Activated T-helper 1 cell treated with anti-CD3 and anti-CD28 coated beads, Interleukin-12 subunit alpha, Interleukin-12 subunit beta, Interleukin-2, Interleukin-4 antibody, amounts not matched to agents 30 ng/mL and 10 ng/mL and 1 ng/mL, durations not matched to agents 14 hours and 24 hours and 36 hours (primary cell): ENCODE measurements around the gene GATAD2B. TPM values are rescaled to one million over a fixed set of nuclear protein-coding genes. Genes with fewer than 3 reads are reported as not detected.
"Not testable (repeated sequence)": the region's sequence is repeated elsewhere in the genome, so short reads cannot be mapped to it uniquely, and the experiment has no call there.

ENCODE experiments used
- DNase-seq: peaks from one replicate; pipeline ENCODE4 v3.0.0; 2021; ENCODE audit warnings: low spot score
- H3K27ac Mint-ChIP-seq: one replicate; pipeline ENCODE4 v1.8.0; 2021; ENCODE audit warnings: mild to moderate bottlenecking, mixed read lengths
- H3K27me3 Mint-ChIP-seq: one replicate; pipeline ENCODE4 v1.8.0; 2022; ENCODE audit warnings: mild to moderate bottlenecking, moderate library complexity, mixed read lengths; ENCODE audit not compliant: insufficient read depth
- H3K36me3 Mint-ChIP-seq: one replicate; pipeline ENCODE4 v1.8.0; 2021; ENCODE audit warnings: low read depth, mixed read lengths
- H3K4me1 Mint-ChIP-seq: one replicate; pipeline ENCODE4 v1.8.0; 2021; ENCODE audit warnings: low read depth, mixed read lengths
- H3K4me3 Mint-ChIP-seq: one replicate; pipeline ENCODE4 v1.8.0; 2021; ENCODE audit warnings: mild to moderate bottlenecking, moderate library complexity, mixed read lengths
- H3K9me3 Mint-ChIP-seq: one replicate; pipeline ENCODE4 v1.8.0; 2021; ENCODE audit warnings: mixed read lengths
- intact Hi-C: fragments of 100-400 bp; cut with micrococcal nuclease; formaldehyde crosslinking; loops from one replicate; pipeline ENCODE4 v1.15.1; 2024
- total RNA-seq: library from RNA; stranded (reverse); gene quantifications from 2 replicates; pipeline ENCODE4 v1.2.3, GENCODE V29; 2022

The GATAD2B gene
- total RNA-seq, 1 donor from 2014 or later: 70.4 TPM

DNA sequence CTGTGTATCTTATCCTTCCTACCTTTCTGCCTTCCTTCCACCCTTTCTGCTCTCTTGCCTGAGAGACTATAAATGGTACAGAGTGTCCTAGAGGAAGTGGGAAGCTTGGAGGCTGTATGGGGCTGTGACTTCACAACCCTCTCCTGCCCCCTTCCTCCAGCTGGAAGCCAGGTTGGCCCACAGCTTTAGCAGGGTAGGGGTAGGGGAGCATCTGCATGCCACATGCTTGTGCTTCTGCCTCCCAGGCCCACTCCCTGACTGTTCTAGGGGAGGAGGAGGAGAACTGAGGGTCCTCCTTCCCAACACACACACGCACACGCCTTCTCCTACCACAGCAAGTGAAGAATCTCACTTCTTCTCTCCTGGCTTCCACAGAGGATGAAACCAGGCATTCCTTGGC, 151.5 kb downstream of the GATAD2B start:
- intact Hi-C loops: no loop called here
- peaks cover 19% of the 10 kb centered on the region for H3K4me1 Mint-ChIP-seq
- H3K9me3 Mint-ChIP-seq: no peaks in the 10 kb centered on the region
- DNase-seq: no peak
- H3K27me3 Mint-ChIP-seq: no peaks in the 10 kb centered on the region
- H3K27ac Mint-ChIP-seq: no peak overlapping the region
- H3K4me3 Mint-ChIP-seq: no peak overlapping the region
- peaks cover 42% of the 10 kb centered on the region for H3K36me3 Mint-ChIP-seq

DNA sequence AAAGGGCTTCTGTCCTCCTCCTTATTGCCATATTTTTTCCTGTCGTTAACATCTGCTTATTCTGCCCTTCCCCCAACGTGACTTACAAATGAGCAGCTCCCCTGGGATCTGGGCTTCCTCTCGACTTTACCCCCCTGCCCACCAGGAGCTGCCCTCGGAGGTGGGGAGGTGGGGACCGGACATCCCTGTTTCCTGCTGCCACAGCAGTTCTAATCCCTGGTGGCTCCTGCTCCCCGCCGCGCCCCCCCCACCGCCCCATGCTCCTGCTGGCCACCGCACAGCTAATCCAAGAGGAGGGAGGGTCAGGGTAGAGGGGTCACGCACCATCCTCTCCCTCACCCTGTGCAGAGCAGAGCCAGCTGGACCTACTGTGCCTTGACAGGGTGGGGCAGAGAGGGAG, 152.0 kb downstream of the GATAD2B start:
- Mint-ChIP-seq H3K4me3 (no peak overlapping the region), H3K9me3 (no peaks in the 10 kb centered on the region), H3K27me3 (no peaks in the 10 kb centered on the region), H3K27ac (no peak overlapping the region), H3K36me3 (peaks cover 44% of the 10 kb centered on the region), H3K4me1 (peaks cover 19% of the 10 kb centered on the region)
- no peak for DNase-seq
- intact Hi-C loops: no loop called here

DNA sequence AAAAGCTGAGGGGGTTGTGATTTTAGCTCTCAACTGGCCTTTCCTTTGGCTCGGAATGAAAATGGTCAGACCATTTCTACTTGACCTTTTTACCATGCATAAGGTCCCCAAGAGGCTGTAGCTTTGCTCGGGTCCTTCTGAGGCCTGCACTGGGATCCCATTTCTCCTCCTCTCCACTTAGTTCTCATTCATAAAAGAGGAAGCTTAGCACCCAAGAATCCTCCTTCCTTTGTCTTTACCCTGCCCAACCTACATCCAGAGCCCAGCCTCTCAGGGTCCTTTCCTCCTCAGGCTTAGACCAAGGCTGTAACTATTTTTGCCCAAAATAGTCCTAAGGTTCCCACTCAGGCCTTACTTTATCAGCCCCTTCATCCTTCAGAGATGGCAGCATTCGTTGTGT, 153.6 kb downstream of the GATAD2B start:
- no peaks in the 10 kb centered on the region for H3K27me3 Mint-ChIP-seq
- no peaks in the 10 kb centered on the region for H3K9me3 Mint-ChIP-seq
- H3K4me3 Mint-ChIP-seq: no peak overlapping the region
- peaks cover 53% of the 10 kb centered on the region for H3K36me3 Mint-ChIP-seq
- DNase-seq: no peak
- intact Hi-C loops: no loop called here
- peaks cover 10% of the 10 kb centered on the region for H3K4me1 Mint-ChIP-seq
- H3K27ac Mint-ChIP-seq: no peak overlapping the region

DNA sequence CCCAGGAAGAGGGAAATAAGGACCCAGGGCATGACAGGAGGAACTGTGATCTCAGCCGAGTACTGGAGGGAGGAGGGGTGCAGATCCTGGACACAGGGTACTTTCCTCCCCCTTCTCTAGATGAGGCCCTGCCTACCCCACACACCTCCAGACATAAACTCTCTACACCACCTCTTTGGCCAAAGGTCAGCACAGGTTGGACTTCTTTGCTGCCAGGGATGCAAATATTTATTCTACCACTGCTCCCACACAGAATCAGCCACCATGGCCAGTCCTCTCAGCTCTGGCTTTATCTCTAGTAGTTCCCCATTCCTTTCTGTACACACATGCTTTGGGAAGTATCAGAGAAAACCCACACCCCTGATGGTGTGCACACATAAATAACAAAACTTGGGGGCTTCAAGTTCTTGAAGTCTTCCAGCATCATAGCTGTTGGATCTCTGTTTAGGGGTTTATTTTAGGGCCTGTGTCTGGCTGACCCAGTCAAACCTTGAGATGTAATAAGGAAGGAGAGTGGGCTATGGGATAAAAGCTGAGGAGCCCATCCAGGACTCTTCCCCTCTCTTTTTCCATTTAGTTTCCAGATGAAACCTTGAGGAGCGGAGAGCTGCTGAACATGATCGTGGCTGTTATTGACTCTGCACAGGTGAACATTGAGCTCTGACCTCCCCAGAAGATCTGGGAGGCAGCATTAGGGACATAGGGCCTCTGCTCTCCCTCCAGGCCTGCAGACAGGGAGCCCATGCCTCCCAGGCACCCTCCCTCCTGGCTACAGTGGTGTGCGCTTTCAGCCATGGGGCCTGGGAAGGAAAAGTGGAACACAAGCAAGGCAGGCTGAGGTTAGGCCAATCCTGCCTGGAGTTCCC, 154.2 kb downstream of the GATAD2B start:
- no peaks in the 10 kb centered on the region for H3K27me3 Mint-ChIP-seq
- H3K27ac Mint-ChIP-seq: no peak overlapping the region
- peaks cover 3% of the 10 kb centered on the region for H3K4me1 Mint-ChIP-seq
- peaks cover 53% of the 10 kb centered on the region for H3K36me3 Mint-ChIP-seq
- no peak for DNase-seq
- H3K9me3 Mint-ChIP-seq: no peaks in the 10 kb centered on the region
- H3K4me3 Mint-ChIP-seq: no peak overlapping the region
- intact Hi-C loops: no loop called here

DNA sequence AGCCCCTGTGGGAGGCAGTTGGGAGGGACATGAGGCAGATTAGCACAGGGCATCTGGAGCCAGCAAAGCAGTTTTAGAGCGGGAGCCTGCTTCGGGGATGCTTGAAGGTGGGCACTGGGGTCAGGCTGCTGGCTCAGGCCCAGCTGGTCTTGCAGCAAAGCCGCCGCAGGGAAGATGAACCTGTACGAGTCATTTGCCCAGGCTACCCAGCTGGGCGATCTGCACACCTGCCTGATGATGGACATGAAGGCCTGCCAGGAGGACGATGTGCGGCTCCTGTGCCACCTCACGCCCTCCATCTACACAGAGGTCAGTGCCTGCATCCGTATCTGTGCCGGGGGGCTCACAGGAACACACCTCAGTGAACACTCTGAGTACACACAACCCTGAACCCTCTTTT, 155.3 kb downstream of the GATAD2B start:
- Mint-ChIP-seq H3K27ac (no peak overlapping the region), H3K36me3 (peaks cover 52% of the 10 kb centered on the region), H3K4me3 (no peak overlapping the region), H3K9me3 (no peaks in the 10 kb centered on the region), H3K27me3 (no peaks in the 10 kb centered on the region), H3K4me1 (no peaks in the 10 kb centered on the region)
- no peak for DNase-seq
- intact Hi-C loops: no loop called here

DNA sequence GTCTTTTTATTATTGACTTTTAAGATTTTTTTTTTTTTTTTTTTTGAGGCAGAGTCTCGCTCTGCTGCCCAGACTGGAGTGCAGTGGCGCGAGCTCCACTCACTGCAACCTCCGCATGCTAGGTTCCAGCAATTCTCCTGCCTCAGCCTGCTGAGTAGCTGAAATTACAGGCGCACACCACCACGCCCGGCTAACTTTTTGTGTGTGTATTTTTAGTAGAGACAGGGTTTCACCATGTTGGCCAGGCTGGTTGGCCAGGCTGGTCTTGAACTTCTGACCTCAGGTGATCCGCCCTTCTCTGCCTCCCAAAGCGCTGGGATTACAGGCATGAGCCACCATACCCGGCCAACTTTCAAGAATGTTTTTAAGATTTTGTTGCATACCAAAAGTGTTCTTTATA, 156.1 kb downstream of the GATAD2B start:
- peaks cover 54% of the 10 kb centered on the region for H3K36me3 Mint-ChIP-seq
- H3K27me3 Mint-ChIP-seq, H3K9me3 Mint-ChIP-seq, intact Hi-C loops, H3K4me1 Mint-ChIP-seq, DNase-seq, H3K27ac Mint-ChIP-seq, H3K4me3 Mint-ChIP-seq: not testable (repeated sequence)

DNA sequence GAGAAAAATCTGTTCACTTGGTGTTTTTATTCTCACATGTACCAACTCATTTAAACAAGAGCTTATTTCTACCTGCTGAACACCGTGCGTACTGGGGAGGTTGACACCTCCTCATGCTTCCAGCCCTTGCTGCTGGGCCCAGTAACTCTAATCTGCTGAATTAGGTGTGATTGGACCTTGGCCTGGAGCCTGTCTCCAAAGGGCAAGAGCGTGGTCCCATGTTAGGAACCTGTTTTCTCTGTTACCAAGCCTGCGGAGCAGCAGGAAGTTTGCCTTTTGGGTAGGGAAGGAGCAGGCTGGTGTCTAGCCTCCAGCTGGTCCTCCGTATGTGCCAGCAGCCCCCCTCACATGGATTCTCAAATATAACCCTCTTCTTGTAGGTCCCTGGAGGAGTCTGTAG, 158.5 kb downstream of the GATAD2B start:
- DNase-seq: no peak
- intact Hi-C loops: no loop called here
- no peaks in the 10 kb centered on the region for H3K27me3 Mint-ChIP-seq
- no peaks in the 10 kb centered on the region for H3K4me1 Mint-ChIP-seq
- no peaks in the 10 kb centered on the region for H3K9me3 Mint-ChIP-seq
- H3K27ac Mint-ChIP-seq: no peak overlapping the region
- H3K36me3 Mint-ChIP-seq: peaks cover 55% of the 10 kb centered on the region
- no peak overlapping the region for H3K4me3 Mint-ChIP-seq

DNA sequence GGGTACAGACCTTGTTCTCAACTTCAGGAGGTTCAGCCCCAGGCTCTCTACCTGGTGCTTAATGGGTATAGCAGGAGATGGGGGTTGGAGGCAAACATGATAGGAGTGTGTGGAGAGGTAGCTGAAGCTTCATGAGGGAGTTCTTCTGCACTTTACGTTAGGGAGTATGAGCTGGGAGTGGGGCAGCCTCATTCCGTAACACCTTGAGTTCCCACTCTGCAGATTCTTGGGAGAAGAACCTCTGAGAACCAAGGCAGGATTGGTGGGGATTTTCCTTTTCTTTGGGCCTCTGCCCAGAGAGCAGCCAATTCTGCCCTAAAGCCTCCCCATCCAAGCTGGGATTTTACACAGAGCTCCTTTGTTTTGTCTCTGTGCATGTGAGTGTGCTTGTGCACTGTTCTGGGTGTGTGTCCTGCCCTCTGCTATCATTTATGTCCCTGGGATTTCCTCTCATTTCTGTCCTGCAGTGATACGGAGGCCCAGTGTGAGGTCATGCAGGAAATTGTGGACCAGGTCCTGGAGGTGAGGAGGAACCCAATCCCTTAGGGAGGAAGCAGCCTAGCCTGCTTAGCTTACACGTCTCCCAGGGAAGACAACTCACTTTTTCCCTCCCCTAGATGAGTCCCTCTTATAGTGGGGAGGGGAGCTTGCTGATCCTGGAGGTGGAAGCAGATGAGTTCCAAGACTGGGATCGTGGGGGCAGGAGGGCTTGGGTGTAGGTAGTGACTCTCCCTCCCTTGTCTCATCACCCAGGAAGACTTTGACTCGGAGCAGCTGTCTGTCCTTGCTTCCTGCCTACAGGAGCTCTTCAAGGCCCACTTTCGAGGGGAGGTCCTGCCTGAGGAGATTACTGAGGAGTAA, 159.2 kb downstream of the GATAD2B start:
- H3K4me1 Mint-ChIP-seq: no peaks in the 10 kb centered on the region
- intact Hi-C loops: no loop called here
- H3K9me3 Mint-ChIP-seq: no peaks in the 10 kb centered on the region
- no peaks in the 10 kb centered on the region for H3K27me3 Mint-ChIP-seq
- no peak for DNase-seq
- peaks cover 49% of the 10 kb centered on the region for H3K36me3 Mint-ChIP-seq
- no peak overlapping the region for H3K27ac Mint-ChIP-seq
- no peak overlapping the region for H3K4me3 Mint-ChIP-seq

DNA sequence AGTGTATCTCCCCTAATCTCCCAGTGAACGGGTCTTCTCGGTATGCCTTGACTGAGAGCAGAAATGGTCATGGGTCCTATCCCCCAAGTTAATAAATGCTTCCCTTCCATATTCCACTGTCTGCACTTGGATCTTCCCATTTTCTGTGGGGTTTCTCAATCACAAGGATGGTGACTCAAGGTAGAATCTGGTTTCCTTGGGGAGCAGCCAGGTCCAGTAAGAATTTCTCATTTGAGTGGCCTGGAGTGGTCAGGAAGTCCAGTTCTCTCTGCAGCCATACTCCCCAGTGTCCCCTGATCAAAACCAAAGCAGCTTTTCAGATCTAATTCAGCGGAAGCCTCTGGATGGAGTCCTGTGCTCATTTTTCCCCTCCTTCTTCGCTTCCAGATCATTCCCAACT, 162.3 kb downstream of the GATAD2B start:
- no peak for DNase-seq
- no peaks in the 10 kb centered on the region for H3K9me3 Mint-ChIP-seq
- no peak overlapping the region for H3K27ac Mint-ChIP-seq
- intact Hi-C loops: no loop called here
- H3K4me1 Mint-ChIP-seq: no peaks in the 10 kb centered on the region
- peaks cover 42% of the 10 kb centered on the region for H3K36me3 Mint-ChIP-seq
- H3K27me3 Mint-ChIP-seq: no peaks in the 10 kb centered on the region
- no peak overlapping the region for H3K4me3 Mint-ChIP-seq

Other genes starting within 250 kb of the GATAD2B start
- gene NPR1, start 244.3 kb downstream of the GATAD2B start, total RNA-seq: 0.05 and 0.07 TPM in 2 replicates
- 57.0 and 57.3 TPM in 2 replicates for gene INTS3, start 194.9 kb downstream of the GATAD2B start, total RNA-seq
- 10.8 and 11.1 TPM in 2 replicates for gene SLC27A3, start 147.6 kb downstream of the GATAD2B start, total RNA-seq
- 128 and 133 TPM in 2 replicates for gene DENND4B, start 23.7 kb upstream of the GATAD2B start, total RNA-seq
- gene CRTC2, start 35.6 kb upstream of the GATAD2B start, total RNA-seq: 62.8 and 76.4 TPM in 2 replicates
- 75.4 and 76.1 TPM in 2 replicates for gene SLC39A1, start 40.6 kb upstream of the GATAD2B start, total RNA-seq
- gene CREB3L4, start 44.9 kb upstream of the GATAD2B start, total RNA-seq: 8.1 and 9.8 TPM in 2 replicates
- gene JTB, start 54.7 kb upstream of the GATAD2B start, total RNA-seq: 198 and 213 TPM in 2 replicates
- gene RAB13, start 63.4 kb upstream of the GATAD2B start, total RNA-seq: 2.2 and 3.3 TPM in 2 replicates
- 1,226 and 1,349 TPM in 2 replicates for gene RPS27, start 67.8 kb upstream of the GATAD2B start, total RNA-seq
- 0.12 TPM in 1 of 2 replicates, not detected in the other for gene NUP210L, start 232.1 kb upstream of the GATAD2B start, total RNA-seq